ENCODE data around the gene ARPP21. TPM values are rescaled to one million over a fixed set of nuclear protein-coding genes. Genes with fewer than 3 reads are reported as not detected.

Gene ARPP21
- total and polyA plus RNA-seq, 2 donors (not counting 3 experiments of a cell fraction or from before 2014, with no cell fraction given), result not detected

DNA sequence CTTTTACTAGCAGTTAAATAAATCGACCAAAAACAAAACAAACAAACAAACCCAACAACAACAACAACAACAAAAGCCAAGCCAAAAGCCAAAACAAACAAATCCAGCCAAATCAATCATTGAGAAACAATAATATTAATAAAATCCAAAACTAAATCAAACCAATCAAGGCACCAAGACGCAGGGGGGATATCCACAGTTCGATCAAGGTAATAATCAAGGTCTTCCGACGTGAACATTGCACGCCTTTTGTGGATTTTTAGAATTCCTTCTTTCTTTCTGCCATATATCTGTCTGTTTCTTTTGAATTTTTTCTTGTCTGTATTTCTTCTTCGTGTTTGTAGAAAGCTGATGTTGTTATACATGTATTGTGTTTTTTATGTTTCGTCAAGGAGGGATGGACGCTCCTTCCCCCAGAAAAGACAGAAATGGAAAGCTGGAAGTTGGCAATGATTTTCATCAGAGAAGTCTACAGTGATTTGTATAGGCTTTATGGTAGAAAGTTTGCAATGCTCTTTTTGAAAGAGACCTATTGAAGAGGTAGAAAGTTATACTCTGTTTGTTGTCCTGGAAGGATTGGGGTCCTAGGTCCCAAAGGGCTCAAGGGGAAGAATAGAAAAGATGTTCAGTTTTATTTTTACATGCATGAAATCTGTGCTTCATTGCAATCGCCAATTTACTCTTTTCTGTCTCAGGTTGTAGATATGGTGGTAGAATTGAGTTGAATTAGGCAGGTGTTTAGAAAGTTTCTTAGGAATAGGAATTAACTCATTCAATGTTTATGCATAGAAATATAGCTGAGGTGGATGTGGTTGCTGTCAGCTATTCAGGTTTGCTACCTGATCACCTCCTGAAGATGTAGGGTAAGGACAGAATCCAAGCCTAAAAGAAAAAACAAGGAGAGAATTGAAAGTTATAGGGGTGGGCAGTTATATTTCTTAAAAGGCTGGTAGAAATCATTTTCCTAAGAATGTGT is 1.2 kb downstream of the ARPP21 start:
- intact Hi-C loops (cut with micrococcal nuclease), result no loop called here
- BruUV-seq (replicated peaks), result no TSS peak
- FAIRE-seq (no peak), DNase-seq (ENCODE audit: low read depth, low spot score) (no peak)
- Histone ChIP-seq H3K27ac (ENCODE audit: insufficient read depth, low read depth, low read length) (no peak overlapping the region), H3K36me3 (ENCODE audit: control insufficient read depth in 2 of 2, extremely low read depth in 1 of 2, insufficient read depth in 2 of 2, low read length in 2 of 2) (no peaks in the 10 kb centered on the region), H3K9me1 (replicated peaks; ENCODE audit: control insufficient read depth, extremely low read depth, insufficient read depth, low read length) (no peaks in the 10 kb centered on the region), H3K9me3 (replicated peaks; ENCODE audit: control insufficient read depth, insufficient read depth, low read length) (no peaks in the 10 kb centered on the region), H3K4me2 (ENCODE audit: insufficient read depth, low read length) (peak overlapping the region; percentile 61), H2AFZ (ENCODE audit: low read depth, low read length) (peak overlapping the region; percentile 95), H3K79me2 (ENCODE audit: control insufficient read depth, insufficient read depth, low read length) (no peaks in the 10 kb centered on the region), H3K4me3 (replicated peaks in 1 of 3; ENCODE audit: insufficient read depth in 1 of 3, low read depth in 1 of 3, low read length in 3 of 3) (no peak overlapping the region), H3K27me3 (ENCODE audit: control insufficient read depth in 2 of 2, insufficient read depth in 2 of 2, low read length in 2 of 2) (peaks cover 25 to 46% of the 10 kb centered on the region in 2 experiments), H4K20me1 (replicated peaks; ENCODE audit: control insufficient read depth, extremely low read depth, insufficient read depth, low read length) (no peaks in the 10 kb centered on the region), H3K9ac (replicated peaks; ENCODE audit: extremely low read depth, insufficient read depth, low read length) (no peak overlapping the region), H3K4me1 (ENCODE audit: control insufficient read depth, extremely low read depth, insufficient read depth, low read length) (peaks cover 6% of the 10 kb centered on the region)
- POLR2A ChIA-PET, result no interaction called here
- TF ChIP-seq POLR2A (IDR thresholded peaks at IDR 0.05; ENCODE audit: low read depth, low read length), result no peak
- no peak for TF ChIP-seq POLR2AphosphoS5 (IDR thresholded peaks at IDR 0.05; ENCODE audit: insufficient read depth, low read depth, low read length)
- TF ChIP-seq MAX (IDR thresholded peaks at IDR 0.05; ENCODE audit: insufficient read depth, insufficient read length), result no peak
- TF ChIP-seq MYC (IDR thresholded peaks at IDR 0.05; ENCODE audit: low read depth, low read length), result no peak
- TF ChIP-seq GATA2 (IDR thresholded peaks at IDR 0.05; ENCODE audit: insufficient read depth, insufficient read length, low read depth, low read length), result no peak
- TF ChIP-seq FOS (IDR thresholded peaks at IDR 0.05; ENCODE audit: borderline replicate concordance, insufficient read depth, low read length), result no peak
- no peak for TF ChIP-seq EZH2 (IDR thresholded peaks at IDR 0.05; ENCODE audit: borderline replicate concordance, low read depth, low read length, severe bottlenecking)
- TF ChIP-seq, protein P1, sequence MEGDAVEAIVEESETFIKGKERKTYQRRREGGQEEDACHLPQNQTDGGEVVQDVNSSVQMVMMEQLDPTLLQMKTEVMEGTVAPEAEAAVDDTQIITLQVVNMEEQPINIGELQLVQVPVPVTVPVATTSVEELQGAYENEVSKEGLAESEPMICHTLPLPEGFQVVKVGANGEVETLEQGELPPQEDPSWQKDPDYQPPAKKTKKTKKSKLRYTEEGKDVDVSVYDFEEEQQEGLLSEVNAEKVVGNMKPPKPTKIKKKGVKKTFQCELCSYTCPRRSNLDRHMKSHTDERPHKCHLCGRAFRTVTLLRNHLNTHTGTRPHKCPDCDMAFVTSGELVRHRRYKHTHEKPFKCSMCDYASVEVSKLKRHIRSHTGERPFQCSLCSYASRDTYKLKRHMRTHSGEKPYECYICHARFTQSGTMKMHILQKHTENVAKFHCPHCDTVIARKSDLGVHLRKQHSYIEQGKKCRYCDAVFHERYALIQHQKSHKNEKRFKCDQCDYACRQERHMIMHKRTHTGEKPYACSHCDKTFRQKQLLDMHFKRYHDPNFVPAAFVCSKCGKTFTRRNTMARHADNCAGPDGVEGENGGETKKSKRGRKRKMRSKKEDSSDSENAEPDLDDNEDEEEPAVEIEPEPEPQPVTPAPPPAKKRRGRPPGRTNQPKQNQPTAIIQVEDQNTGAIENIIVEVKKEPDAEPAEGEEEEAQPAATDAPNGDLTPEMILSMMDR (IDR thresholded peaks at IDR 0.05; ENCODE audit: extremely low read depth in 1 of 2, insufficient read depth in 1 of 2, low read depth in 1 of 2, low read length in 2 of 2), result no peak
- TF ChIP-seq JUN (IDR thresholded peaks at IDR 0.05; ENCODE audit: borderline replicate concordance, insufficient read depth, insufficient read length, low read depth), result no peak
- CTCF ChIA-PET, result interaction anchor here (1.6 kb wide), 1 partner anchor 7 kb away, joined by 8 read pairs; no protein-coding TSS in a partner anchor
- dilution Hi-C loops (cut with MboI; ENCODE audit: extremely low pct_ligation_motif_present, low sequenced_read_pairs), result no loop called here

Measured in endothelial cell of umbilical vein (primary cell).